GM12874 (cell line): Measurements from ENCODE around the gene ERC2.

Source experiments
- CTCF ChIP-seq: IDR thresholded peaks from 2 replicates; pipeline ENCODE4 v1.5.1; 2011; ENCODE audit warnings: low read depth, mild to moderate bottlenecking, control low read depth, low read length, moderate library complexity; ENCODE audit not compliant: insufficient read depth

The ERC2 gene

DNA sequence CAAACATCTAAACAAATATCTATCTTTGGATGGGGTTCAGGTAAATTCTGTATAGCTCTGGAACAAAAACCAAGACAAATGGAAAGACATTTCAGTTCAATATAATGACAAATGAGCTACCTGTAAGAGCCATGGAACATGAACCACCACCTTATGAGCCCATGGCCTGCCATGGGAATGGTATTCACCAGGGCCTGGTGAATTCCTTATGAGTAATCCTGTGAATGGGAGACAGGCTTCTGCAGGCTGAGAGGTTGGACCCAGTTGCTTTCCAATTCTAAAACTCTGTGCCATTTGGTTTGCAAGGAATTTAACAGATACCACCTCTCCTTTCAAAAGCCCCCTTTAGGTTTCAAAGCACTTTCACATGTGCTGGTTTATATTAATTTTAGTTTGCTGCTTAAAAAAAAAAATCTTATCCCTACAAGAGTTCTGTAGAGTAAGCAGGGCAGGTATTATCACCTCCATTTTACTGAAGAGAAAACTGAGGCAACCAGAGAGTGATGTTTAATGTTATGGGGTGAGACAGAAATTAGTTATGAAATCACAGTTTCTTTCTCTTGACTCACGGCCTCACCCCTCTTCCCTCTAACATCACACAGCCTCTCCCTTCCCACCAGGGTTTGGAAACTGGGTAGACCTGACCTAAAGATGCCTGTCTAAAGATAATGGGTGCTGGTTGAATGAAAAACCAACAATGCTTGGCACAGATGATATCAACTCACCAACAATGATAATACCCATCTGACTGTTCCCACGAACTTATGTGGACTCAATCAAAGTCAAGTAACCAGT is 583.6 kb downstream of the ERC2 start:
- no peak for TF ChIP-seq CTCF

DNA sequence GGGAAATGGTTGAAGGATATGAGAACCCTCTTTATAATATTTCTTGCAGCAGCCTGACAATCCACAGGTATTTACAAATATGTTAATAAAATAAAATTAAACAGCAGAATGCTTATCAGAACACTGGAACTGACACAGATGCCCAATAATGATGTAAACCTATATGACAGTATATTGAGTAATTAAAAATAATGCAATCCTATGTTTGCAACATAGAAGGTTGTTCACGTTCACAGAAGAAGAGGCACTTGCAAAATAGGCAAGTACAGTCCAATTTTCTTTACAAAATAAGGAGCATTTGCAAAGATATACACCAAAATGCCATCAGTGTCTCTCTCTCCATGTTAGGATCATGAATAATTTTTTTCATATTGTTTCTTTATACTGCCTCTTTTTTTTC is 584.2 kb downstream of the ERC2 start:
- TF ChIP-seq CTCF: no peak

- no peak for TF ChIP-seq CTCF
Observed at GRCh38 chr3:55882006-55882405, 586.3 kb downstream of the ERC2 start.

DNA sequence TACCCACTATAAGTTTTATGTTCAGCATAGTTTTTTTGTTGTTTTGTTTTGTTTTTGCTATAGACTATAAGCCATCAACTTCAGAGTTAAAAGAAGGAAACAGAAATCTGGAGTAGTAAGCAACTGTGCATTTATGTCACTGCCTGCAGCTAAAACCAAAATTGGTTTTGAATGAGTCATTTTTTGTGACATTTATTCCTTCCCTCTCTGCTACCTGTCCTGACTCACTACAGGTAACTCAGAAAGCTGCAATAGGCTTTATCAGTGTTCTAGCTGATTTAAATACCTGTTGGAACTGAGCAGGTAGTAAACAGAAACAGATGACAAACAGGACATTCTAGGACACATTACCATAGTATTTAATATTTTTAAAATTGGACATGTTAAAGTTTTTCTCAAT is 587.9 kb downstream of the ERC2 start:
- no peak for TF ChIP-seq CTCF

DNA sequence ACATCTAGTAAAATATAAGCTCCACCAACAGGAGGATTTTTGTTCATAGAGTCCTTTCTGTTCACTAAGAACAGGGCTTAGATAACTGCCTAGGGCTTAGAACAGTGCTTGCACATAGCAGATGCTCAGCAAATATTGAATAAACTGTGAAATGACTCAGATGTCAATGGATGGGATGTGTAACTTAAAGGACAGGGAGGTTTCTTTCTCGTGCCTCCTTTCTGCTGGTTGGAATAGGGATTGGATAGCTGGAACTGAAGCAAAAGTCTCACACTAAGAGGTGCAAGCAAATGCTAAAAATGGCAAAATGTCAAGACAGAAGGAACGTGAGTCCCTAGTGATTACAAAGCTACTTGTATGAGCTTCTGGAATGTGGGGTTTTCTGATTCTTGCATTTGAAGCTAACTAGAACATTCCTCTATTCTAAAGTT is 588.4 kb downstream of the ERC2 start:
- no peak for TF ChIP-seq CTCF

DNA sequence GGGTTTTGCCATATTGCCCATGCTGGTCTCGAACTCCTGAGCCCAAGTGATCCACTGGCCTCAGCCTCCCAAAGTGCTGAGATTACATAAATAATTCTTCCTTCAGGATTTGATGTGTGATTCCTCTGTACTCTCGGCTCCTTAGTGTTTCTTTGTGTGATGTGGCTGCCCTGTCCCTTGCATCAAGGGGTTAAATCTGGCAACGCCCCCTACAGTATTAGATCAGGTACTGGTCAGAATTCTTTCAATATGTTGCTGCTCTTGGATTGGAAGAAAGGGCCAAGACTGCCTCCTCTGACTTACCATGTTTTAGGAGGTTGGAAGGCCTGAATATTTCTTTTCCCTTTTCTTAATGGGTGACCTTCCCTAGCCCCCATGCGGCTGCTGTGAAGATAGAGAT is 590.6 kb downstream of the ERC2 start:
- TF ChIP-seq CTCF: no peak

GRCh38 chr3:55876560-55876959 is 591.7 kb downstream of the ERC2 start:
- TF ChIP-seq CTCF: no peak
